Measurements from ENCODE around the gene RNF39. TPM values are rescaled to one million over a fixed set of nuclear protein-coding genes. Genes with fewer than 3 reads are reported as not detected.

The RNF39 gene
- total RNA-seq, 1 donor from 2014 or later = not detected

- Mint-ChIP-seq H3K27ac (ENCODE audit: unreplicated experiment) (no peak overlapping the region), H3K27me3 (ENCODE audit: unreplicated experiment) (peaks cover 4% of the 10 kb centered on the region), H3K4me1 (ENCODE audit: unreplicated experiment) (no peaks in the 10 kb centered on the region), H3K36me3 (ENCODE audit: low read depth, unreplicated experiment) (no peaks in the 10 kb centered on the region), H3K9me3 (ENCODE audit: unreplicated experiment) (no peaks in the 10 kb centered on the region), H3K4me3 (ENCODE audit: unreplicated experiment) (no peak overlapping the region)
- DNase-seq (ENCODE audit: low spot score) = no peak
- TF ChIP-seq CTCF (IDR thresholded peaks at IDR 0.05; ENCODE audit: unreplicated experiment) = no peak
Observed at GRCh38 chr6:30113841-30114240, 38.3 kb upstream of the RNF39 start.

DNA sequence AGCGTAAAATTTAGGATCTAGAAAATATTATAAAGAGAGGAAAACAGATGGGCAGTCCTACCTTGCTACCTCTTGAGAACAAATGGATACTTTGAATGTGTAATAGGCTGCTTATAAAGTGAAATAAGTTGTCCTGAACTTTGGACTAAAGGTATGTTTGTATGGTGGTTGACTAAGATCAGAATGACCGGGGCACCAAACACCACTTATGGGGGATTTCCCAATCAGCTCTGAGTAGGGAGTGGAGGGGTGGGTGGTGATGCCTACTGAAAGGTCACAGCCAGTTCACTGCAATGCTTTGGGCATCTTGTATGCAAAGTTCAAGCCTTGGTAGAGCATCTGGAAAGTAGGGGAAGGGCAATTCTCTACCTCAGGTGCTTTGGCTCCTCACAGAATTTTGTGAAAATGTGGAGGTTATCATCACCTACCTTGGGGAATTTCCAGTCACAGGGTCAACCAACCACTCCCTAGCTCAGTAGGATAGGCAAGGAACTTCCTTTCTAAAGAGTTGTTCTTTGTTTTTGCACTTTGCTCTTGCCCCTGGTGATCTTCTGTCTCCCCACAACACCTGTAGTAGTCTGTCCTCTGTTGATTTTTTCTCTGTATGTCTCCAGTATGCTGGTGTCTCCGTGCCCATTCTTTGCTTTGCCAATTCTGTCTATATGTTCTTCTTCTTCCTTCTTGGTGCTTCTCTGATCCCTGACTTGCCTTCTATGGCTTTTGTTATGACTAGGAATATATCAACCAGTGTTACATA is 37.6 kb upstream of the RNF39 start, which contains the start of gene TRIM31:
TRIM31 (minus strand) TSS at position 88 of the 757 bp plus-strand sequence. CDS start 285 bp downstream, outside the sequence.
- Mint-ChIP-seq H3K4me3 (ENCODE audit: unreplicated experiment) (no peak within 1 kb of the TSS), H3K27ac (ENCODE audit: unreplicated experiment) (no peak within 1 kb of the TSS), H3K4me1 (ENCODE audit: unreplicated experiment) (no peaks in the 10 kb centered on the region), H3K27me3 (ENCODE audit: unreplicated experiment) (peaks cover 7% of the 10 kb centered on the region), H3K36me3 (ENCODE audit: low read depth, unreplicated experiment) (no peaks in the 10 kb centered on the region), H3K9me3 (ENCODE audit: unreplicated experiment) (no peaks in the 10 kb centered on the region)
- no peak for DNase-seq (ENCODE audit: low spot score)
- TF ChIP-seq CTCF (IDR thresholded peaks at IDR 0.05; ENCODE audit: unreplicated experiment) = no peak

GRCh38 chr6:30112402-30112994 is 36.9 kb upstream of the RNF39 start:
- Mint-ChIP-seq H3K36me3 (ENCODE audit: low read depth, unreplicated experiment) (no peaks in the 10 kb centered on the region), H3K9me3 (ENCODE audit: unreplicated experiment) (no peaks in the 10 kb centered on the region), H3K27ac (ENCODE audit: unreplicated experiment) (no peak overlapping the region), H3K4me3 (ENCODE audit: unreplicated experiment) (no peak overlapping the region), H3K27me3 (ENCODE audit: unreplicated experiment) (peaks cover 7% of the 10 kb centered on the region), H3K4me1 (ENCODE audit: unreplicated experiment) (no peaks in the 10 kb centered on the region)
- no peak for TF ChIP-seq CTCF (IDR thresholded peaks at IDR 0.05; ENCODE audit: unreplicated experiment)
- DNase-seq (ENCODE audit: low spot score) = no peak

DNA sequence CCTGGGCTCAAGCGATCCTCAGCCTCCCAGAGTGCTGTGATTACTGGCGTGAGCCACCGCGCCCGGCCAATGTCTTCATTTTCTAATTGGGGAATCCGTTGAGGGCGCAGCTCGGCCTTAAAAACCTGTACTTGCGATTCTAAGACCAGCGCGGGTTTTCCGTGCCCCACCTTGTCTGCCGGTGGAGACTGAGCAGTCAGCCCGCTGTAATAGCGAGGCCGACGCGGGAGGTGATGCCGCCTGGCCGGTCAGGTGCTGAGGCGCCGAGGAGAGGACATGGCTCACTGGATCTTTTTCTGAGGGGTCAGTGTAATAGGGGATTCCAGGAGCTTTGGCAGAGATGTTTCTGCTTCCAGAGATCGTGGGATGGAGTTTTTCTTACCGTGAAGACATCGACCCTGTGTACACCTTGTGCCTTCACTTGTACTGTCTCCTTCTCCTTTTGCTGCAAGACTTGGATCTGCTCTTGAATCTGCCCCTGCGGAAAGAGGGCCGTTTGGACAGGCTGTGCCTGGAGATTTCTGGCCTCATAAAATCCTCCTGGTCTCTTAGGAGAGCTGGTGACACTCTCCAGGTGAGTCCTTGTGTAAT is 35.8 kb upstream of the RNF39 start:
- Mint-ChIP-seq H3K27me3 (ENCODE audit: unreplicated experiment) (peaks cover 7% of the 10 kb centered on the region), H3K4me3 (ENCODE audit: unreplicated experiment) (no peak overlapping the region), H3K9me3 (ENCODE audit: unreplicated experiment) (no peaks in the 10 kb centered on the region), H3K36me3 (ENCODE audit: low read depth, unreplicated experiment) (no peaks in the 10 kb centered on the region), H3K4me1 (ENCODE audit: unreplicated experiment) (no peaks in the 10 kb centered on the region), H3K27ac (ENCODE audit: unreplicated experiment) (no peak overlapping the region)
- no peak for DNase-seq (ENCODE audit: low spot score)
- TF ChIP-seq CTCF (IDR thresholded peaks at IDR 0.05; ENCODE audit: unreplicated experiment) = no peak

DNA sequence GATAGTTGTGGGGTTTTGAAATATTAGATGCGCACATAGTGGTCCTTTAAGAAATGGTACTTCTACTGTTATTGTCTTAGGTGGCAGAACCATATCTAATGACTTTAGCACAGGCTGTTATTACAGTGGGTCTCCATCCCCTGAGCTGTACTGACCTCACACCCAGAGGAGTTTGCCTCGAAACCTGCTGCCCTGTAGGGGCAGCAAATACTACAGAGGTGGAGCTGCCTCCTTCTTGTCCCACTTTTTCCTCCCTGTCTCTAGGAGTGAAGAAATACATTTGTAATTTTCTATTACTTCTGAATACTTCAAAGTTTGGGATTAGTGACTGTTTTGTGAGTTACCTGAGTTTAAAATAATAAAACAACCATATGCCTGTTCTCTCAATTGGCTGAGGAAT is 29.1 kb upstream of the RNF39 start:
- Mint-ChIP-seq H3K9me3 (ENCODE audit: unreplicated experiment) (no peaks in the 10 kb centered on the region), H3K36me3 (ENCODE audit: low read depth, unreplicated experiment) (no peaks in the 10 kb centered on the region), H3K27me3 (ENCODE audit: unreplicated experiment) (peaks cover 8% of the 10 kb centered on the region), H3K4me3 (ENCODE audit: unreplicated experiment) (no peak overlapping the region), H3K27ac (ENCODE audit: unreplicated experiment) (no peak overlapping the region), H3K4me1 (ENCODE audit: unreplicated experiment) (peaks cover 30% of the 10 kb centered on the region)
- DNase-seq (ENCODE audit: low spot score) = no peak
- TF ChIP-seq CTCF (IDR thresholded peaks at IDR 0.05; ENCODE audit: unreplicated experiment) = no peak
